HCT116 (cell line): ENCODE results near the gene ZER1.

Source experiments
- ATF3 ChIP-seq: IDR thresholded peaks from 2 replicates; pipeline ENCODE4 v1.6.1; 2012
- CBX3 ChIP-seq: IDR thresholded peaks from 2 replicates; pipeline ENCODE4 v1.6.1; 2012; ENCODE audit warnings: low read depth
- POLR2AphosphoS5 ChIP-seq: IDR thresholded peaks from 2 replicates; pipeline ENCODE4 v1.6.1; 2011; ENCODE audit warnings: mild to moderate bottlenecking, low read depth, low read length, moderate library complexity
- RAD21 ChIP-seq: IDR thresholded peaks from 2 replicates; pipeline ENCODE4 v1.6.1; 2012; ENCODE audit warnings: low read depth, mild to moderate bottlenecking
- TF ChIP-seq, protein P1 (sequence below), 3 experiments: fragments of 200-600 bp in 1 of 3; sonication (generic) in 1 of 3; IDR thresholded peaks in 2 of 3; conservative IDR thresholded peaks in 1 of 3; 2 replicates each; pipeline ENCODE4 v1.5.1; 2012 to 2017; ENCODE audit warnings: low read depth in 2 of 3, low read length in 2 of 3, antibody characterized with exemption in 1 of 3, borderline replicate concordance in 1 of 3, control low read depth in 1 of 3, mild to moderate bottlenecking in 1 of 3, mixed read lengths in 1 of 3, mixed run types in 1 of 3, moderate library complexity in 1 of 3; ENCODE audit not compliant: insufficient read depth in 1 of 3

DNA sequence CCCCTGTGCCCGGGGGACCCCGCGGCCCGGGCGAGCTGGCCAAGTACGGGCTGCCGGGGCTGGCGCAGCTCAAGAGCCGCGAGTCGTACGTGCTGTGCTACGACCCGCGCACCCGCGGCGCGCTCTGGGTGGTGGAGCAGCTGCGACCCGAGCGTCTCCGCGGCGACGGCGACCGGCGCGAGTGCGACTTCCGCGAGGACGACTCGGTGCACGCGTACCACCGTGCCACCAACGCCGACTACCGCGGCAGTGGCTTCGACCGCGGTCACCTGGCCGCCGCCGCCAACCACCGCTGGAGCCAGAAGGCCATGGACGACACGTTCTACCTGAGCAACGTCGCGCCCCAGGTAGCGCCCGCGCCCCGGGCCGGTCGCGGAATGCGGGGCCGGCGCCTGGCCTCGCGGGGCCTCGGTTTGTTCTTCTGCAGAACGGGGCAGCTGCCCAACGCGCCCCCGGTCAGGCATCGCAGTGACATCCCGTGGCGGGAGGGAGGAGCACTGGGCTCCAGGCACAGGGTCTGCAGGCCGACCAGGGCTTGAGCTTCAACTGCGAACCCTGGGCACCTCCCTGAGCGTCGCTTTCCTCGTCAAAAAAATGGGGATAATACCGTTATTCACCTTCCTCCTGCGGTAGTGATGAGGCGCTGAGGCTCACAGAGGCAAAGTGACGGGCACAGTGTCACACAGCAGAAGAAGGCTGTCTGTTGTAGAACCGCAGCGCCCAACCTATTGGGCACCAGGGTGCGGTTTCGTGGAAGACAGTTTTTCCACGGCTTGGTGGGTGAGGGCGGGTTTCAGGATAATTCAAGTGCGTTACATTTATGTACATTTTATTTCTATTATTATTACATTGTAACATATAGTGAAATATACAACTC is 47.4 kb upstream of the ZER1 start:
- TF ChIP-seq POLR2AphosphoS5, result no peak
- TF ChIP-seq CBX3, result no peak
- TF ChIP-seq ATF3, result no peak
- no peak for TF ChIP-seq RAD21
- TF ChIP-seq, protein P1, sequence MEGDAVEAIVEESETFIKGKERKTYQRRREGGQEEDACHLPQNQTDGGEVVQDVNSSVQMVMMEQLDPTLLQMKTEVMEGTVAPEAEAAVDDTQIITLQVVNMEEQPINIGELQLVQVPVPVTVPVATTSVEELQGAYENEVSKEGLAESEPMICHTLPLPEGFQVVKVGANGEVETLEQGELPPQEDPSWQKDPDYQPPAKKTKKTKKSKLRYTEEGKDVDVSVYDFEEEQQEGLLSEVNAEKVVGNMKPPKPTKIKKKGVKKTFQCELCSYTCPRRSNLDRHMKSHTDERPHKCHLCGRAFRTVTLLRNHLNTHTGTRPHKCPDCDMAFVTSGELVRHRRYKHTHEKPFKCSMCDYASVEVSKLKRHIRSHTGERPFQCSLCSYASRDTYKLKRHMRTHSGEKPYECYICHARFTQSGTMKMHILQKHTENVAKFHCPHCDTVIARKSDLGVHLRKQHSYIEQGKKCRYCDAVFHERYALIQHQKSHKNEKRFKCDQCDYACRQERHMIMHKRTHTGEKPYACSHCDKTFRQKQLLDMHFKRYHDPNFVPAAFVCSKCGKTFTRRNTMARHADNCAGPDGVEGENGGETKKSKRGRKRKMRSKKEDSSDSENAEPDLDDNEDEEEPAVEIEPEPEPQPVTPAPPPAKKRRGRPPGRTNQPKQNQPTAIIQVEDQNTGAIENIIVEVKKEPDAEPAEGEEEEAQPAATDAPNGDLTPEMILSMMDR (IDR thresholded peaks at IDR 0.05 in 2 of 3, conservative IDR thresholded peaks at IDR 0.05 in 1 of 3; ENCODE audit: borderline replicate concordance in 1 of 3, insufficient read depth in 1 of 3, low read depth in 2 of 3, low read length in 2 of 3), result no peak
